ENCODE data around the gene ZNF343. TPM values are rescaled to one million over a fixed set of nuclear protein-coding genes. Genes with fewer than 3 reads are reported as not detected.

ZNF343 gene
- total and polyA plus RNA-seq, 2 experiments from 2014 or later, result 6.5 to 13.0 TPM

DNA sequence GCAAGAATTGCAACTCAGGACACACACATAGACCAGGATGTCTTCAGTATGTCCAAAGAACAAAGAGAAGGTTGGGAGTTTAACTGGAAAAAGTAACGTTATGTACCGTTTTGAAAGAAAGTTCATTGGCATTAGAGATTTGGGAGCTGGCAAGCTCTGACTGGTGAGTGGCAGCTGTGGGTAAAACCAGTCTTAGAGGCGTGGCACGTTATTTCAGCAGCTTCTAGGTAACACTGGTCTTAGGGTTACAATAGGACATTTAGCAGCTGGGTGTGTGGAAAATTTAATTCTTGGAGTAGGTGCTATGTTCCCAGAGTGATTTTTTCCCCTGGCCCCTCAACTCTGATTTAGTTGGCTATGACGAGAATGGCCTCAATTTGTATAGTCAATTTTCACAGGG, 57.3 kb downstream of the ZNF343 start:
- Histone ChIP-seq H3K36me3 (no peaks in the 10 kb centered on the region), H3K27me3 (peaks cover 7% of the 10 kb centered on the region), H3K9me3 (ENCODE audit: low read depth) (no peaks in the 10 kb centered on the region), H3K27ac (no peak overlapping the region), H3K4me3 (no peak overlapping the region), H3K4me1 (ENCODE audit: low read depth) (no peaks in the 10 kb centered on the region)
- TF ChIP-seq, protein P1, sequence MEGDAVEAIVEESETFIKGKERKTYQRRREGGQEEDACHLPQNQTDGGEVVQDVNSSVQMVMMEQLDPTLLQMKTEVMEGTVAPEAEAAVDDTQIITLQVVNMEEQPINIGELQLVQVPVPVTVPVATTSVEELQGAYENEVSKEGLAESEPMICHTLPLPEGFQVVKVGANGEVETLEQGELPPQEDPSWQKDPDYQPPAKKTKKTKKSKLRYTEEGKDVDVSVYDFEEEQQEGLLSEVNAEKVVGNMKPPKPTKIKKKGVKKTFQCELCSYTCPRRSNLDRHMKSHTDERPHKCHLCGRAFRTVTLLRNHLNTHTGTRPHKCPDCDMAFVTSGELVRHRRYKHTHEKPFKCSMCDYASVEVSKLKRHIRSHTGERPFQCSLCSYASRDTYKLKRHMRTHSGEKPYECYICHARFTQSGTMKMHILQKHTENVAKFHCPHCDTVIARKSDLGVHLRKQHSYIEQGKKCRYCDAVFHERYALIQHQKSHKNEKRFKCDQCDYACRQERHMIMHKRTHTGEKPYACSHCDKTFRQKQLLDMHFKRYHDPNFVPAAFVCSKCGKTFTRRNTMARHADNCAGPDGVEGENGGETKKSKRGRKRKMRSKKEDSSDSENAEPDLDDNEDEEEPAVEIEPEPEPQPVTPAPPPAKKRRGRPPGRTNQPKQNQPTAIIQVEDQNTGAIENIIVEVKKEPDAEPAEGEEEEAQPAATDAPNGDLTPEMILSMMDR (IDR thresholded peaks at IDR 0.05; ENCODE audit: low read depth, low read length), result no peak
- DNase-seq (ENCODE audit: low read depth in 1 of 2, low spot score in 1 of 2), result no peak

DNA sequence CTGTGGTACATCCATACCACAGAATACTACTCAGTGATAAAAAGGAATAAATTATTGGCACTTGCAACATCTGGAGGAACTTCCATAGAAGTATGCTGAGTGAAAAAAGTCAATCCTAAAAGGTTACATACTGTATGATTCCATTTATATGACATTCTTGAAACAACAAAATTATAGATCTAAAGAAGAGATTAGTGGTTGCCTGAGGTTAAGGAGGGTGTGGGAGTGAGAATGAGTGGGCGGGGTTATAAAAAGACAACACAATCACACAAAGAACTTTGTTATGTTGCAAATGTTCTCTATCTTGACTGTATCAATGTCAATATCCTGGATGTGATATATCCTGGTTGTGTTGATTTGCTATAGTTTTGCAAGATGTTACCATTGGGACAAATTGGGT, 59.3 kb downstream of the ZNF343 start:
- H3K27me3 ChIP-seq, result peaks cover 7% of the 10 kb centered on the region
- H3K4me3 ChIP-seq, result no peak overlapping the region
- H3K36me3 ChIP-seq, result no peaks in the 10 kb centered on the region
- DNase-seq (ENCODE audit: low read depth in 1 of 2, low spot score in 1 of 2), result no peak
- TF ChIP-seq, protein P1 (IDR thresholded peaks at IDR 0.05; ENCODE audit: low read depth, low read length), result no peak
- H3K4me1 ChIP-seq (ENCODE audit: low read depth), result no peaks in the 10 kb centered on the region
- H3K27ac ChIP-seq, result no peak overlapping the region
- H3K9me3 ChIP-seq (ENCODE audit: low read depth), result no peaks in the 10 kb centered on the region

DNA sequence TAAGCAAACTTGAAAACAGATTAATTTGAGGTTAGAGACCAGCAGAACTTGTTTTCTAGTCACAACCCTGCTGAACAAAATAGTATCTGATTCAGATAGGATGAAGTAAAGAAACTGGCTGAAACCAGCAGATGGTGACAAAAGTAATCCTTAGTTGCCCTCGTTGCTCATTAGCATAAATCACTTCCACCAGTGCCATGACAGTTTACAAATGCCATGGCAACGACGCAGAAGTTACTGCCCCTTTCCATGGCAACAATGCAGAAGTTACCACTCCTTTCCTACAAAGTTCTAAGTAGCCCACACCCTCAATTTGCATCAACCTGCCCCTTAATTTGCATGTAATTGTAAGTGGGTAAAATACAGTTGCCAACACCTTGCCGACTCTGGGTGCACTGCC, 61.9 kb downstream of the ZNF343 start:
- Histone ChIP-seq H3K36me3 (no peaks in the 10 kb centered on the region), H3K27ac (no peak overlapping the region), H3K9me3 (ENCODE audit: low read depth) (no peaks in the 10 kb centered on the region), H3K27me3 (peaks cover 7% of the 10 kb centered on the region), H3K4me1 (ENCODE audit: low read depth) (no peaks in the 10 kb centered on the region), H3K4me3 (no peak overlapping the region)
- TF ChIP-seq, protein P1 (IDR thresholded peaks at IDR 0.05; ENCODE audit: low read depth, low read length), result no peak
- no peak for DNase-seq (ENCODE audit: low read depth in 1 of 2, low spot score in 1 of 2)

Other genes with a start within 250 kb of the ZNF343 start
- 0.11 TPM in 1 of 2 replicates, not detected in the other for gene TGM3, start 212.9 kb downstream of the ZNF343 start, total RNA-seq
- 0.37 TPM in 1 of 2 replicates, not detected in the other for gene TGM3, start 212.9 kb downstream of the ZNF343 start, polyA plus RNA-seq
- not detected in 2 replicates for gene TGM6, start 128.0 kb downstream of the ZNF343 start, total RNA-seq
- not detected in 2 replicates for gene TGM6, start 128.0 kb downstream of the ZNF343 start, polyA plus RNA-seq
- 187 and 290 TPM in 2 replicates for gene SNRPB, start 38.1 kb downstream of the ZNF343 start, total RNA-seq
- gene SNRPB, start 38.1 kb downstream of the ZNF343 start, polyA plus RNA-seq, result 190 and 251 TPM in 2 replicates
- not detected in 2 replicates for gene TMC2, start 27.7 kb upstream of the ZNF343 start, total RNA-seq
- gene TMC2, start 27.7 kb upstream of the ZNF343 start, polyA plus RNA-seq, result not detected in 2 replicates
- gene NOP56, start 143.7 kb upstream of the ZNF343 start, total RNA-seq, result 109 and 140 TPM in 2 replicates
- 262 and 285 TPM in 2 replicates for gene NOP56, start 143.7 kb upstream of the ZNF343 start, polyA plus RNA-seq
- 216 and 266 TPM in 2 replicates for gene IDH3B, start 155.3 kb upstream of the ZNF343 start, total RNA-seq
- gene IDH3B, start 155.3 kb upstream of the ZNF343 start, polyA plus RNA-seq, result 211 and 244 TPM in 2 replicates
- gene EBF4, start 183.9 kb upstream of the ZNF343 start, total RNA-seq, result 14.8 and 24.2 TPM in 2 replicates
- gene EBF4, start 183.9 kb upstream of the ZNF343 start, polyA plus RNA-seq, result 18.8 and 28.4 TPM in 2 replicates